ENCODE measurements around the gene DDX52.
A peak's percentile ranks its signal among the peaks of the same experiment; 100 is the strongest.
"Not testable (repeated sequence)": the region's sequence is repeated elsewhere in the genome, so short reads cannot be mapped to it uniquely, and the experiment has no call there.

Gene DDX52

GRCh38 chr17:37643118-37643766 lies at the start of gene DDX52:
Gene DDX52 (minus strand): TSS chr17:37643446. CDS start chr17:37643420, 26 bp downstream.
- no peaks in the 10 kb centered on the region for H3K4me1 ChIP-seq (ENCODE audit: insufficient read depth, low read length)
- H3K9ac ChIP-seq (ENCODE audit: low read depth, low read length): peak within 1 kb of the TSS; percentile 72
- H3K9me3 ChIP-seq (ENCODE audit: control insufficient read depth, insufficient read depth, low read length): no peaks in the 10 kb centered on the region
- peaks cover 4% of the 10 kb centered on the region for H3K36me3 ChIP-seq (ENCODE audit: insufficient read depth, low read length)

GRCh38 chr17:37691807-37692206 lies 48.6 kb upstream of the DDX52 start:
- H3K4me1 ChIP-seq (ENCODE audit: insufficient read depth, low read length): no peaks in the 10 kb centered on the region
- no peaks in the 10 kb centered on the region for H3K36me3 ChIP-seq (ENCODE audit: insufficient read depth, low read length)
- H3K9ac ChIP-seq (ENCODE audit: low read depth, low read length): no peak overlapping the region
- 0 out of 2 replicates have a peak, but pooled peaks cover 10% of the 10 kb centered on the region for H3K9me3 ChIP-seq (ENCODE audit: control insufficient read depth, insufficient read depth, low read length)

GRCh38 chr17:37689317-37689716 lies 46.1 kb upstream of the DDX52 start:
- H3K9me3 ChIP-seq (ENCODE audit: control insufficient read depth, insufficient read depth, low read length): 0 out of 2 replicates have a peak, but pooled peaks cover 2% of the 10 kb centered on the region
- no peak overlapping the region for H3K9ac ChIP-seq (ENCODE audit: low read depth, low read length)
- H3K36me3 ChIP-seq (ENCODE audit: insufficient read depth, low read length): no peaks in the 10 kb centered on the region
- H3K4me1 ChIP-seq (ENCODE audit: insufficient read depth, low read length): no peaks in the 10 kb centered on the region

- H3K9me3 ChIP-seq (ENCODE audit: control insufficient read depth, insufficient read depth, low read length): peaks cover 3% of the 10 kb centered on the region; the same call in 1 of the 2 replicates
- no peaks in the 10 kb centered on the region for H3K4me1 ChIP-seq (ENCODE audit: insufficient read depth, low read length)
- H3K36me3 ChIP-seq (ENCODE audit: insufficient read depth, low read length): no peaks in the 10 kb centered on the region
- H3K9ac ChIP-seq (ENCODE audit: low read depth, low read length): no peak overlapping the region
These were observed 40.3 kb upstream of the DDX52 start for GRCh38 chr17:37683454-37683984.

- H3K9ac ChIP-seq (ENCODE audit: low read depth, low read length): no peak overlapping the region
- peaks cover 3% of the 10 kb centered on the region; the same call in 1 of the 2 replicates for H3K9me3 ChIP-seq (ENCODE audit: control insufficient read depth, insufficient read depth, low read length)
- no peaks in the 10 kb centered on the region for H3K4me1 ChIP-seq (ENCODE audit: insufficient read depth, low read length)
- H3K36me3 ChIP-seq (ENCODE audit: insufficient read depth, low read length): no peaks in the 10 kb centered on the region
These were observed 38.8 kb upstream of the DDX52 start for GRCh38 chr17:37682007-37682406.

- not testable (repeated sequence) for H3K9me3 ChIP-seq (ENCODE audit: control insufficient read depth, insufficient read depth, low read length); H3K9ac ChIP-seq (ENCODE audit: low read depth, low read length); H3K4me1 ChIP-seq (ENCODE audit: insufficient read depth, low read length); H3K36me3 ChIP-seq (ENCODE audit: insufficient read depth, low read length)
These were observed 36.7 kb upstream of the DDX52 start for GRCh38 chr17:37679995-37680394.

GRCh38 chr17:37678036-37678435 lies 34.8 kb upstream of the DDX52 start:
- no peak overlapping the region for H3K9ac ChIP-seq (ENCODE audit: low read depth, low read length)
- H3K9me3 ChIP-seq (ENCODE audit: control insufficient read depth, insufficient read depth, low read length): peaks cover 3% of the 10 kb centered on the region; the same call in 1 of the 2 replicates
- H3K4me1 ChIP-seq (ENCODE audit: insufficient read depth, low read length): no peaks in the 10 kb centered on the region
- H3K36me3 ChIP-seq (ENCODE audit: insufficient read depth, low read length): no peaks in the 10 kb centered on the region

GRCh38 chr17:37677021-37677420 lies 33.8 kb upstream of the DDX52 start:
- H3K9ac ChIP-seq (ENCODE audit: low read depth, low read length): no peak overlapping the region
- peaks cover 3% of the 10 kb centered on the region; the same call in 1 of the 2 replicates for H3K9me3 ChIP-seq (ENCODE audit: control insufficient read depth, insufficient read depth, low read length)
- H3K36me3 ChIP-seq (ENCODE audit: insufficient read depth, low read length): no peaks in the 10 kb centered on the region
- H3K4me1 ChIP-seq (ENCODE audit: insufficient read depth, low read length): no peaks in the 10 kb centered on the region

- no peaks in the 10 kb centered on the region for H3K4me1 ChIP-seq (ENCODE audit: insufficient read depth, low read length)
These were observed 33.1 kb upstream of the DDX52 start for GRCh38 chr17:37676115-37676925.

GRCh38 chr17:37674511-37674910 lies 31.3 kb upstream of the DDX52 start:
- peaks cover 3% of the 10 kb centered on the region; the same call in 1 of the 2 replicates for H3K9me3 ChIP-seq (ENCODE audit: control insufficient read depth, insufficient read depth, low read length)
- H3K9ac ChIP-seq (ENCODE audit: low read depth, low read length): no peak overlapping the region
- no peaks in the 10 kb centered on the region for H3K36me3 ChIP-seq (ENCODE audit: insufficient read depth, low read length)
- H3K4me1 ChIP-seq (ENCODE audit: insufficient read depth, low read length): no peaks in the 10 kb centered on the region

More at GRCh38 chr17:37676115-37676925, 33.1 kb upstream of the DDX52 start:
- no peaks in the 10 kb centered on the region for H3K36me3 ChIP-seq (ENCODE audit: insufficient read depth, low read length)
- H3K9me3 ChIP-seq (ENCODE audit: control insufficient read depth, insufficient read depth, low read length): peaks cover 3% of the 10 kb centered on the region; the same call in 1 of the 2 replicates
- H3K9ac ChIP-seq (ENCODE audit: low read depth, low read length): no peak overlapping the region

- H3K9me3 ChIP-seq (ENCODE audit: control insufficient read depth, insufficient read depth, low read length): no peaks in the 10 kb centered on the region
- H3K36me3 ChIP-seq (ENCODE audit: insufficient read depth, low read length): no peaks in the 10 kb centered on the region
- H3K4me1 ChIP-seq (ENCODE audit: insufficient read depth, low read length): no peaks in the 10 kb centered on the region
- H3K9ac ChIP-seq (ENCODE audit: low read depth, low read length): no peak overlapping the region
These were observed 30.1 kb upstream of the DDX52 start for GRCh38 chr17:37673386-37673785.

GRCh38 chr17:37672548-37673078 lies 29.4 kb upstream of the DDX52 start:
- Histone ChIP-seq H3K9ac (ENCODE audit: low read depth, low read length) (no peak overlapping the region), H3K36me3 (ENCODE audit: insufficient read depth, low read length) (no peaks in the 10 kb centered on the region), H3K9me3 (ENCODE audit: control insufficient read depth, insufficient read depth, low read length) (no peaks in the 10 kb centered on the region), H3K4me1 (ENCODE audit: insufficient read depth, low read length) (no peaks in the 10 kb centered on the region)

GRCh38 chr17:37671824-37672547 lies 28.7 kb upstream of the DDX52 start:
- no peaks in the 10 kb centered on the region for H3K4me1 ChIP-seq (ENCODE audit: insufficient read depth, low read length)
- H3K9ac ChIP-seq (ENCODE audit: low read depth, low read length): no peak overlapping the region
- no peaks in the 10 kb centered on the region for H3K36me3 ChIP-seq (ENCODE audit: insufficient read depth, low read length)
- H3K9me3 ChIP-seq (ENCODE audit: control insufficient read depth, insufficient read depth, low read length): no peaks in the 10 kb centered on the region

Measured in ES-I3 (cell line).